Upper lobe of left lung (tissue), 4 donors: ENCODE data around the gene STK38.

ENCODE experiments used
- POLR2A ChIP-seq, 4 donors: fragments of 450-650 bp; IDR thresholded peaks; one replicate each; pipeline ENCODE4 v1.5.1; 2016 to 2017; ENCODE audit warnings: antibody characterized with exemption in 4 of 4, mild to moderate bottlenecking in 2 of 4
- TF ChIP-seq, protein P1 (sequence below), 6 experiments: fragments of 450-650 bp in 4 of 6; fragments of 200-600 bp in 2 of 6; sonication (generic) in 2 of 6; IDR thresholded peaks; one replicate each; pipeline ENCODE4 v1.5.1; 2016 to 2019; ENCODE audit warnings: antibody characterized with exemption in 6 of 6

DNA sequence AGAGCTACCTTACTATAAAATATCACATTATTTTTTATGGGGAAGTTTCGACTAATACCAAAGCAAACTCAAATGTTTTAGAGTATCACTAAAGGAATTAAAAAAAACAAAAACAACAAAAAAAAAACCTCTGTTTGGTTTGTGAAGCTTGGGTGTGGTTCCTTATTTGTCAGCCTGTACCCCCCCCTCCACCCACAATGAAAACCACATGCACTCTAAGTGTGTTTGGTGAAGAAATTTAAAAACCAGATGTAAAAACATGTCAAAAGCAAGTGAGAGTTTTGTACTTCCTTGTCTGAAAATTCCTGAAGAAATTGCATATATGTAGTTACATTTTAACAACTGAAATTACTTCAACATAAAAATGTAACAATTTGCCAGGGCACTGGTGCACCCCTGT lies 3.1 kb downstream of the STK38 start:
- TF ChIP-seq POLR2A (IDR thresholded peaks at IDR 0.05): no peak
- TF ChIP-seq, protein P1, sequence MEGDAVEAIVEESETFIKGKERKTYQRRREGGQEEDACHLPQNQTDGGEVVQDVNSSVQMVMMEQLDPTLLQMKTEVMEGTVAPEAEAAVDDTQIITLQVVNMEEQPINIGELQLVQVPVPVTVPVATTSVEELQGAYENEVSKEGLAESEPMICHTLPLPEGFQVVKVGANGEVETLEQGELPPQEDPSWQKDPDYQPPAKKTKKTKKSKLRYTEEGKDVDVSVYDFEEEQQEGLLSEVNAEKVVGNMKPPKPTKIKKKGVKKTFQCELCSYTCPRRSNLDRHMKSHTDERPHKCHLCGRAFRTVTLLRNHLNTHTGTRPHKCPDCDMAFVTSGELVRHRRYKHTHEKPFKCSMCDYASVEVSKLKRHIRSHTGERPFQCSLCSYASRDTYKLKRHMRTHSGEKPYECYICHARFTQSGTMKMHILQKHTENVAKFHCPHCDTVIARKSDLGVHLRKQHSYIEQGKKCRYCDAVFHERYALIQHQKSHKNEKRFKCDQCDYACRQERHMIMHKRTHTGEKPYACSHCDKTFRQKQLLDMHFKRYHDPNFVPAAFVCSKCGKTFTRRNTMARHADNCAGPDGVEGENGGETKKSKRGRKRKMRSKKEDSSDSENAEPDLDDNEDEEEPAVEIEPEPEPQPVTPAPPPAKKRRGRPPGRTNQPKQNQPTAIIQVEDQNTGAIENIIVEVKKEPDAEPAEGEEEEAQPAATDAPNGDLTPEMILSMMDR (IDR thresholded peaks at IDR 0.05): no peak
